ENCODE data around the gene TMEM59.

DNA sequence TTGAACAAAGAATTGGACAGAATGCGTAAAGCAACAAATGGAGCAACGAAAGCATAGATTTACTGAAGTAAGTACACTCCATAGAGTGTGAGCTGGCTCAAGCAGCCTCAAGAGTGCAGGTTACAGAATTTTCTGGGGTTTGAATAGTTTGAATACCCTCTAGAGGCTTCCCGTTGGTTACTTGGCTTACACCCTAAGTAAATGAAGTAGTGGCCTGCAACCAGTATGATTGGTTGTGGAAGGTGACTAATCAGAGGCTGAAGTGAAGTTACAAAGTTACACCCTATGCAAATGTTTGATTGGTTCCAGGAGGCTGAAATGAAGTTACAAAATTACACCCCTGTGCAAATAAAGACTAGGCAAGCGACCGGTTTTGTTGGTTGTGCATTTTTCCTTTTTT lies 11.3 kb upstream of the TMEM59 start:
- TF ChIP-seq POLR2A (IDR thresholded peaks at IDR 0.05), result no peak
- TF ChIP-seq, protein P1, sequence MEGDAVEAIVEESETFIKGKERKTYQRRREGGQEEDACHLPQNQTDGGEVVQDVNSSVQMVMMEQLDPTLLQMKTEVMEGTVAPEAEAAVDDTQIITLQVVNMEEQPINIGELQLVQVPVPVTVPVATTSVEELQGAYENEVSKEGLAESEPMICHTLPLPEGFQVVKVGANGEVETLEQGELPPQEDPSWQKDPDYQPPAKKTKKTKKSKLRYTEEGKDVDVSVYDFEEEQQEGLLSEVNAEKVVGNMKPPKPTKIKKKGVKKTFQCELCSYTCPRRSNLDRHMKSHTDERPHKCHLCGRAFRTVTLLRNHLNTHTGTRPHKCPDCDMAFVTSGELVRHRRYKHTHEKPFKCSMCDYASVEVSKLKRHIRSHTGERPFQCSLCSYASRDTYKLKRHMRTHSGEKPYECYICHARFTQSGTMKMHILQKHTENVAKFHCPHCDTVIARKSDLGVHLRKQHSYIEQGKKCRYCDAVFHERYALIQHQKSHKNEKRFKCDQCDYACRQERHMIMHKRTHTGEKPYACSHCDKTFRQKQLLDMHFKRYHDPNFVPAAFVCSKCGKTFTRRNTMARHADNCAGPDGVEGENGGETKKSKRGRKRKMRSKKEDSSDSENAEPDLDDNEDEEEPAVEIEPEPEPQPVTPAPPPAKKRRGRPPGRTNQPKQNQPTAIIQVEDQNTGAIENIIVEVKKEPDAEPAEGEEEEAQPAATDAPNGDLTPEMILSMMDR (IDR thresholded peaks at IDR 0.05), result no peak

Measured in Peyer's patch (tissue), 4 donors.